NCI-H2227 (cell line): ENCODE measurements around the gene EPB41L2.
"Not testable (repeated sequence)": the region's sequence is repeated elsewhere in the genome, so short reads cannot be mapped to it uniquely, and the experiment has no call there.

Source experiments
- DNase-seq: peaks from one replicate; lab custom pipeline; 2025; ENCODE audit not compliant: unreplicated experiment; lab: John Stamatoyannopoulos, UW

Gene EPB41L2

DNA sequence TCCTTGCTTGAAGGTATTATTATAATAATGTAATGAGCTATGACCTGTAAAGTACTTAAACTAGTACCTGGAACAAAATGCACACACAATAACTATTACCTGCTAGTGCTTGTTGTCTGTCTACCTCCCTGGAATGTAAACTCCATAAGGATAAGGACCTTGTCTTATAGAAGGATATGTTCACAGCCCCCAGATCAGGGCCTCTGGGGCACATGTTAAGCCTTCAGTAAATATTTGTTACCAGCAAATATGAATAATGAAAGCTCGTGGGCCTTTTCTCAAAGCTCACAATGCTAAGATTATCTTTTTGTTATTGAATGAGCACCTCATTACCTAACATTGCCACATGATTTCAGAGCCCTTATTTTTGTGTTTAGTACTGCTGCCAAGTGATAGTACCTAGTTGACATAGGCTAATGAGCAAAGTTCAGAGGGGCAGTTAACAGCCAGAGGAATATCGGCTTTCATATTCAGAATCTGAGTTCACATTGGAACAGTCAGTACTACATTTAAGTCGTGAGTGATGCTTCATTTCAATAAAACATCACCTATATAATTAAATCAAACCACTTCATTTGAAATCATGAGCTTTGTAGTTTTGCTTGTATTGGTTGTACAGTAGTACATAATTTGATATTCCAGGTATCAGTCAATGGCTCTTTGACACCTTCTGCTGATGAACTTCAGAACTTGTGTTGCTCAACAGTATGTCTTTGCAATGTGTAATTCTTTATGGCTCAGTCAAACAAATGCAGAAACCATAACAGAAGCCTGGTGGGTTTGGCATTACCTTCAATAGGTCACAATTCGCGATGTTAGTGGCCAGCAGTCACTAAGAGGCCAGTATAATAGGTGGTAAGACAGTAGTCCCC is 247.6 kb downstream of the EPB41L2 start:
- no peak for DNase-seq

DNA sequence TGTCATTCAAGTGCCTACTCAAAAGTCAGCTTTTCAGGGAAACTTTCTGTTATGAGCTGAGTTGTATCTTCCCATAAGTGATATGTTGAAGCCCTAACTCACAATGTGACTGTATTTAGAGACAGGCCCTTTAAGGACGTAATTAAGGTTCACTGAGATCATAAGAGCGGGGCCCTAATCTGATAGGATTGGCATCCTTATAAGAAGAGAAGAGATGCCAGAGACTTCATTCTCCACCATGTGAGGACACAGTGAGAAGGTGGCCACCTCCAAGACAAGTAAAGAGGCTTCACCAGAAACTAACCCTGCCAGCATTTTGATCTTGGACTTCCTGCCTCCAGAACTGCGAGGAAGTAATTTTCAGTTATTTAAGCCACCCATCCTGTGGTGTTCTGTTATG is 248.5 kb downstream of the EPB41L2 start:
- DNase-seq, result no peak

GRCh38 chr6:130811932-130812331 is 251.1 kb downstream of the EPB41L2 start:
- DNase-seq, result no peak

DNA sequence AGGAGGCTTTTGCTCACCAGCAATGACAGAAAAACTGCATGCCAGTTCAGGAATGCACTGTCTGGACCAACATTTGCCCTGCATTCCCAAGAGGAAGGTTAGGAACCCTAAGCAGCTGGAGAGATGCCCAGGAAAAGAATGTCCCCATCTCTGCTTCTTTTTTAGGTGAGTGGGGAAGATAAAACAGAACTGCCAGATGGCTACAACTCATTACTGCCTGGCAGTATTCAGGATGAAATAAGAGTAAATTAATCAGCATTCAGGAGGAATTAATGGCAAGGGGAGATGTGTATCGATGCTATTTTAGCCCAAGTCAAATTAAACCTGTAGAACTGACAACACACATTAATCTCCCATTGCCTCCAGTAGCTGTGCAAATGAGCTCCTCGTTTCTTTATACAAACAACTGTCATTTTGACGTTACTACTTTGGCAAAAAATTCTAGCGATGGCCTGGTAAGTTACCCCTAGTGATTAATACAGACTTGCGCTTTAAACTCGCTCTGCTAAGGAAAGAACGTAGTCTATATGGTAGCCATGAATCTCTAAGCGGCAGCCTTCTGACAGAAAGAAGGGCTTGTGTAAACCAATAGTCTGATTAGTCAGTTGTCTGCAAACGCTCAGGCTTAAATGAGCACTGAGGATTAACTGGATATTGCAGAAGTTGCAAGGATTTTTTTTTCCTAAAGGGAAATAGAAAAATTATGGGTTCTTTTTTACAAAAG is 252.6 kb downstream of the EPB41L2 start:
- no peak for DNase-seq

- DNase-seq, result not testable (repeated sequence)
Measured at GRCh38 chr6:130801368-130801767, 261.7 kb downstream of the EPB41L2 start.

GRCh38 chr6:130797061-130797460 is 266.0 kb downstream of the EPB41L2 start:
- DNase-seq, result no peak

- DNase-seq, result no peak
Measured at GRCh38 chr6:130796313-130796905, 266.6 kb downstream of the EPB41L2 start.

DNA sequence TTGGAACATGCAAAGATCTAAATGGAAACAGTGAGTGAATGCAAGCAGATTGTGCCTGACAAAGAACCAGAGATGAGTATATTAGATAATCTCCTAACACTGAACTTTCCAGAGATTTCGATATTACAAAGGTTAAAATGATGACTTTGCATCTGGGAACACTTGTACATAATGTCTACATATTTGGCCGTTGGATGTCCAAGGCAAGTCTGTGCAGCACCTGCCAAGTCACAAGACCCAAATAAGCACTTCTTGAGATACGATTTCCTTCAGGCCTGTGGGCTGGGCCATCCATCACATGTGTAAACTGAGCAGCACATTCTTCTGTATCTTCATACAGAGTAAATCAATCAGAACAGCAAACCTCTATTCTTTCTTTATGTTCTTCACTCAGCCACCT is 268.3 kb downstream of the EPB41L2 start:
- no peak for DNase-seq

DNA sequence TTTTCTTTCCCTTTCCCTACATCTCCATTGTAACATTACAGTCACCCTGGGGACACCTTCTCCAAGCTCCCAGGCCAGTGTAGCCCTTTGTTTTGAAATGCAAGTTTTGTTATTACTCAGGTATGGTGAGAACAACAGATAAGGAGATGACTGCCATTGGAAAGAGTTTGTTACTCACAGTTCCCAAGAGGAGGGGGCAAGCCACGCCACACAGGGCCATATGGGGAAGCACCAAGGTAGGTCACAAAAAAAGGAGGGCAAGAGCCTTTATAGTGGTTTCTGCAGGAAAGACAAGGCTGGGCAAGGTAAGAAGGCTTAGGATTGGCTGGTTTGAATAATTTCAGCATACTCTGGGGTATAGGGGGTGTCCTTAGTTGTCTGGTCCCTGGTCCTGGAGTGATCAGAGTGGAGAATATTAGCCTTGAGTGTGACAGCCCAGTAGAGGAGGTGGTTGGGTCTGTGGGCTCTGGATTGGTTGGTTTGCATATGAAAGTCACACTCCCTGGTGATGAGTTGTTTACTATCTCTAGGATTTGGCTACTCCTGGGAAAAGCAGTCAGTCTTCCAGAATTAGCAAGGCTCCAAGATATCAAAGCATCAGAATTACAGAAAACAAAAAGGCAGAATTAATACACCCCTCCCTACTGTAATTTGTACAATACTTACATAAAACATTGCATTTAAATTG is 268.9 kb downstream of the EPB41L2 start:
- no peak for DNase-seq
